Heart right ventricle (tissue), 16 donors: Measurements from ENCODE around the gene CBLC. TPM values are rescaled to one million over a fixed set of nuclear protein-coding genes. Genes with fewer than 3 reads are reported as not detected.

Experiments
- ATAC-seq, 8 donors: fragments of 200-7000 bp; cut with Tn5 transposase; one replicate each; pipeline ENCODE4 v1.9.1; 2020; ENCODE audit warnings: mild to moderate bottlenecking in 8 of 8, moderate library complexity in 8 of 8, moderate number of reproducible peaks in 1 of 8
- DNase-seq, 2 donors: peaks; one replicate each; pipeline ENCODE4 v3.0.0-alpha.2; 2020
- H3K27ac ChIP-seq, 10 donors: fragments of 200-600 bp; sonication (generic) in 2 of 10; one replicate each; pipeline versions ENCODE4 v1.5.0 to v1.8.0; 2020 to 2022; ENCODE audit warnings: mild to moderate bottlenecking in 3 of 10
- H3K27me3 ChIP-seq, 7 donors: fragments of 200-600 bp; one replicate each; pipeline ENCODE4 v1.8.0; 2021 to 2022; ENCODE audit warnings: mild to moderate bottlenecking in 2 of 7
- H3K36me3 ChIP-seq, 9 donors: fragments of 200-600 bp; sonication (generic) in 1 of 9; one replicate each; pipeline versions ENCODE4 v1.5.0 to v1.8.0; 2020 to 2022; ENCODE audit warnings: mild to moderate bottlenecking in 2 of 9
- H3K4me1 ChIP-seq, 9 donors: fragments of 200-600 bp; sonication (generic) in 1 of 9; one replicate each; pipeline versions ENCODE4 v1.5.0 to v1.8.0; 2020 to 2022; ENCODE audit warnings: mild to moderate bottlenecking in 4 of 9
- H3K4me3 ChIP-seq, 10 donors: fragments of 200-600 bp; sonication (generic) in 2 of 10; one replicate each; pipeline versions ENCODE4 v1.5.0 to v1.8.0; 2020 to 2022; ENCODE audit warnings: mild to moderate bottlenecking in 7 of 10, moderate library complexity in 2 of 10
- H3K9me3 ChIP-seq, 11 donors: fragments of 200-600 bp in 10 of 11; sonication (generic) in 2 of 11; one replicate each; pipeline versions ENCODE4 v1.5.0 to v1.8.0; 2013 to 2022; ENCODE audit warnings: mild to moderate bottlenecking in 2 of 11, control low read depth in 1 of 11, moderate library complexity in 1 of 11
- CTCF ChIP-seq, 9 donors: fragments of 200-600 bp; sonication (generic) in 2 of 9; IDR thresholded peaks; one replicate each; pipeline versions ENCODE4 v1.5.0 to v1.8.0; 2021 to 2022; ENCODE audit warnings: antibody characterized with exemption in 9 of 9, mild to moderate bottlenecking in 5 of 9, moderate library complexity in 1 of 9
- WGBS, 2 donors: extraction: QIAGEN DNeasy Blood & Tissue Kit; methylation state at CpG; one replicate each; pipeline ENCODE4 v1.1.7; 2013; ENCODE audit warnings: inconsistent platforms in 1 of 2; 5-methylcytosine and 5-hydroxymethylcytosine counted together
- intact Hi-C, 10 donors: fragments of 100-400 bp; cut with DNase I; formaldehyde crosslinking; loops; one replicate each; pipeline versions ENCODE4 v1.11.1 to v1.14.2; 2022
- polyA plus RNA-seq, 2 donors: library from polyadenylated mRNA; stranded (reverse); fragments of 200-250 nt; gene quantifications; one replicate each; pipeline ENCODE4 v1.2.3, GENCODE V29; 2013
- total RNA-seq, 10 donors: library from RNA; stranded (reverse); fragmentation: NEBNext Ultra II Directional in 3 of 10; extraction: Animal tissue kit (Norgen Biotek cat#: 25700) in 3 of 10; gene quantifications; one replicate each; pipeline versions ENCODE4 v1.2.1 to v1.2.4, GENCODE V29; 2021 to 2023
- donor health status: Arrhythmogenic right ventricular cardiomyopathy.
- donor health status: ischemic (EF 13 %, LVEDD 7.1; RV severe dilation, severe dysfunction).
- donor health status: healthy with polysubstance abuse.
- donor health status: DM: no; HTN: yes; CAD: no.
- donor health status: DM: no; HTN: no; CAD: no.
- donor health status: ischemic (EF 25% LVEDD 6.9; RV normal size, moderate dysfunction).
- donor health status: ischemic (EF 25% LVEDD 5.7; RV mildly dilated, moderate dysfunction).
- donor health status: healthy.
- donor health status: DM: yes; HTN: yes; CAD: no.
- donor health status: Ischemic cardiomyopathy.
- donor health status: ischemic (EF 35%, LVEDD 5.7; RV mildly dilated, moderate dysfunction).
- donor health status: nonischemic (EF 11% LVEDD 7.7; RV severe dilation, severe dysfunction).
- donor health status: DM: yes; HTN: yes; CAD: no.
- donor health status: PGD.
- donor health status: ischemic (EF 29% LVEDD 5.4; RV normal size, mild dysfunction).
- donor health status: nonischemic (EF 23%, LVEDD 6.1; RV moderate dilation, normal function).

CBLC gene
- total and polyA plus RNA-seq, 12 donors, result 0.38 TPM; not detected in 11

- DNase-seq, result peak in 1 of 2 donors; percentile 15
- H3K36me3 ChIP-seq, result no peaks in the 10 kb centered on the region
- peaks cover 18 to 98% (median 51%) of the 10 kb centered on the region in 9 donors for H3K4me1 ChIP-seq
- TF ChIP-seq CTCF (IDR thresholded peaks at IDR 0.05), result no peak
- peak in 2 of 8 donors; percentile 1 for ATAC-seq
- H3K9me3 ChIP-seq, result no peaks in the 10 kb centered on the region
- no peak overlapping the region for H3K4me3 ChIP-seq
- H3K27me3 ChIP-seq, result no peaks in the 10 kb centered on the region
- intact Hi-C loops, result no loop called here
- 62 to 67% methylated on average over 6 of the region's 6 CpGs for WGBS, 2 donors
- peak overlapping the region in 9 of 10 donors; percentile 74 to 100 (median 94) for H3K27ac ChIP-seq
Measured at GRCh38 chr19:44741258-44741731, 36.4 kb upstream of the CBLC start.

GRCh38 chr19:44741841-44742329 lies 35.8 kb upstream of the CBLC start:
- intact Hi-C loops, result no loop called here
- 3% methylated on average over 13 of the region's 13 CpGs for WGBS, 2 donors
- no peak for TF ChIP-seq CTCF (IDR thresholded peaks at IDR 0.05)

GRCh38 chr19:44742330-44743061 lies 35.2 kb upstream of the CBLC start:
- Histone ChIP-seq H3K27ac (peak overlapping the region; percentile 66 to 100 (median 92)), H3K4me1 (peaks cover 23 to 96% (median 61%) of the 10 kb centered on the region in 9 donors), H3K4me3 (peak overlapping the region in 1 of 10 donors; percentile 10), H3K36me3 (no peaks in the 10 kb centered on the region), H3K27me3 (no peaks in the 10 kb centered on the region), H3K9me3 (no peaks in the 10 kb centered on the region)
- TF ChIP-seq CTCF (IDR thresholded peaks at IDR 0.05), result no peak
- intact Hi-C loops, result no loop called here
- ATAC-seq (no peak), DNase-seq (no peak)
- 60 to 75% methylated on average over 20 of the region's 20 CpGs for WGBS, 2 donors

More at GRCh38 chr19:44741841-44742329, 35.8 kb upstream of the CBLC start:
- peaks cover 19 to 98% (median 56%) of the 10 kb centered on the region in 9 donors for H3K4me1 ChIP-seq
- peak overlapping the region; percentile 66 to 100 (median 92) for H3K27ac ChIP-seq
- ATAC-seq (peak; percentile 92 to 97 (median 94)), DNase-seq (peak; percentile 98 to 99)
- no peaks in the 10 kb centered on the region for H3K9me3 ChIP-seq
- H3K27me3 ChIP-seq, result no peaks in the 10 kb centered on the region
- H3K36me3 ChIP-seq, result no peaks in the 10 kb centered on the region
- peak overlapping the region in 1 of 10 donors; percentile 10 for H3K4me3 ChIP-seq

GRCh38 chr19:44744871-44745332 lies 32.8 kb upstream of the CBLC start:
- H3K27me3 ChIP-seq, result no peaks in the 10 kb centered on the region
- no peak for DNase-seq
- ATAC-seq, result no peak
- H3K27ac ChIP-seq, result peak overlapping the region; percentile 43 to 100 (median 94)
- WGBS, 2 donors, result 58 to 63% methylated on average over 3 of the region's 3 CpGs
- TF ChIP-seq CTCF (IDR thresholded peaks at IDR 0.05), result no peak
- intact Hi-C loops, result no loop called here
- peaks cover 24 to 82% (median 71%) of the 10 kb centered on the region in 9 donors for H3K4me1 ChIP-seq
- peaks cover 0 to 4% (median 0%) of the 10 kb centered on the region in 9 donors for H3K36me3 ChIP-seq
- no peak overlapping the region for H3K4me3 ChIP-seq
- no peaks in the 10 kb centered on the region for H3K9me3 ChIP-seq
